Ovary (tissue), 9 donors: ENCODE data around the gene ANTXR1. TPM values are rescaled to one million over a fixed set of nuclear protein-coding genes. Genes with fewer than 3 reads are reported as not detected.
A peak's percentile ranks its signal among the peaks of the same experiment; 100 is the strongest.

Experiments
- DNase-seq, 5 donors: peaks; one replicate each; pipeline ENCODE4 v3.0.0-alpha.2; 2019 to 2020
- H3K27ac ChIP-seq, 2 donors: fragments of 200-600 bp; one replicate each; pipeline versions ENCODE4 v1.5.1 to v1.8.0; 2019 to 2022
- H3K27me3 ChIP-seq: fragments of 200-600 bp; one replicate; pipeline ENCODE4 v1.8.0; 2022
- H3K36me3 ChIP-seq: fragments of 200-600 bp; sonication (generic); one replicate; pipeline ENCODE4 v1.5.1; 2019
- H3K4me1 ChIP-seq: one replicate; pipeline ENCODE4 v1.8.1; 2013; ENCODE audit warnings: mild to moderate bottlenecking, moderate library complexity; ENCODE audit not compliant: insufficient read depth
- H3K4me3 ChIP-seq: fragments of 200-600 bp; sonication (generic); one replicate; pipeline ENCODE4 v1.5.1; 2017
- H3K9me3 ChIP-seq, 2 donors: fragments of 200-600 bp in 1 of 2; sonication (generic) in 1 of 2; one replicate each; pipeline versions ENCODE4 v1.5.1 to v1.8.1; 2013 to 2019; ENCODE audit warnings: mild to moderate bottlenecking in 1 of 2, moderate library complexity in 1 of 2
- EP300 ChIP-seq: sonication (generic); formaldehyde crosslinking; IDR thresholded peaks from one replicate; pipeline ENCODE4 v1.6.1; 2017; ENCODE audit warnings: antibody characterized with exemption
- POLR2A ChIP-seq: fragments of 450-650 bp; IDR thresholded peaks from one replicate; pipeline ENCODE4 v1.6.1; 2017; ENCODE audit warnings: antibody characterized with exemption, mild to moderate bottlenecking, moderate library complexity
- WGBS, 3 donors: extraction: QIAGEN DNeasy Blood & Tissue Kit in 1 of 3; methylation state at CpG; one replicate each; pipeline versions ENCODE4 v1.1.5 to v1.1.7; 2013 to 2017; 5-methylcytosine and 5-hydroxymethylcytosine counted together
- intact Hi-C, 4 donors: fragments of 100-400 bp; cut with DNase I; formaldehyde crosslinking; loops; one replicate each; pipeline versions ENCODE4 v1.11.0 to v1.15.1; 2022 to 2023
- polyA plus RNA-seq, 2 donors: library from polyadenylated mRNA; stranded (reverse); fragments of 200-250 nt in 1 of 2; fragments of 350-450 nt in 1 of 2; fragmentation: Illumina TruSeq in 1 of 2; extraction: RNeasy Lipid Tissue Mini Kit (QIAGEN cat#74804) in 1 of 2; gene quantifications; one replicate each; pipeline ENCODE4 v1.2.3, GENCODE V29; 2013 to 2014
- total RNA-seq, 7 donors: library from RNA; depleted of rRNA in 2 of 7; stranded (reverse); fragments of >200 nt in 2 of 7; fragmentation: NEBNext Ultra II Directional in 3 of 7; extraction: Animal tissue kit (Norgen Biotek cat#: 25700) in 3 of 7; gene quantifications; one replicate each; pipeline versions ENCODE4 v1.1.0 to v1.2.4, GENCODE V29; 2016 to 2023
- TF ChIP-seq, protein P1 (sequence below), 3 donors: fragments of 450-650 bp in 2 of 3; fragments of 200-600 bp in 1 of 3; IDR thresholded peaks; one replicate each; pipeline versions ENCODE4 v1.5.1 to v1.8.0; 2016 to 2022; ENCODE audit warnings: antibody characterized with exemption in 3 of 3, mild to moderate bottlenecking in 1 of 3
- donor health status: DM: no; HTN: no; CAD: no; lungs with moderate emphysema.
- donor health status: DM: no; HTN: no; CAD: no.
- donor health status: Bipolar disorder and iron deficiency.
- donor health status: DM: yes; HTN: yes; CAD: no.
- donor health status: DM: no; HTN: no; CAD: no.
- donor health status: DM: yes; HTN: yes; CAD: no.

ANTXR1 gene
- total and polyA plus RNA-seq, 9 donors: 73.0 to 276 (median 152) TPM

DNA sequence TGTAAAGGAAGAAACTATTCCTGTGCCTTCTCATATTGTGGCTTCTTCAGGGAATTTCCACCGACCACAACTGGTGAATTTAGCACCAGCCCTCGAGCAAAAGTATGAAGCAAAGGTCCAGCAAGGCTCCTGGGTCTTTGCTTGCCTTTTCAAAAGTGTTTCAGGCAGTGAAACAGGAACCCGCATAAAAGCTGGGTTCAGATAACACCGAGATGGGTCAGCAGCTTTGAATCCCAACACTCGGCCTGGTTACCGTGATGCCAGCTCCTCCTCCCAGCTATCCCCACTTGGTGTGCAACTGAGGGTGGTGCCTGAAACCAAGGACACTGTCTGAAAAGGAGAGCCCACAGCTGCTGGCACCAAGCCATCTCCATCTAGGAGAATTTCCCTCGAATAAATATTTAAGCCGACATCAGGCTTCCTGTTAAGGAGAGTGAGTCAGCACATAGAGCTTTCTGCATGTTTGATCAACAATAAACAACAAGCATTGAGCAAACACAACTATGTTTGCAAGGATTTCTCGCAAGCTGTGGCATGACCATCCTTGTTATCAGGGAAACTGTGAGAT is 69.5 kb downstream of the ANTXR1 start:
- no peaks in the 10 kb centered on the region for H3K9me3 ChIP-seq
- H3K4me1 ChIP-seq: peaks cover 35% of the 10 kb centered on the region
- peak; percentile 76 to 88 (median 77) for DNase-seq
- no peaks in the 10 kb centered on the region for H3K36me3 ChIP-seq
- no peaks in the 10 kb centered on the region for H3K27me3 ChIP-seq
- 5 to 21% (median 7%) methylated on average over 9 of the region's 9 CpGs for WGBS, 3 donors
- H3K27ac ChIP-seq: peak overlapping the region; percentile 22 to 64
- intact Hi-C loops: loop anchor here in 1 of 4 donors (10.0 kb wide), 1 partner anchor 62 kb away; no protein-coding TSS in a partner anchor
- H3K4me3 ChIP-seq: no peak overlapping the region
- no peak for TF ChIP-seq POLR2A
- TF ChIP-seq, protein P1, sequence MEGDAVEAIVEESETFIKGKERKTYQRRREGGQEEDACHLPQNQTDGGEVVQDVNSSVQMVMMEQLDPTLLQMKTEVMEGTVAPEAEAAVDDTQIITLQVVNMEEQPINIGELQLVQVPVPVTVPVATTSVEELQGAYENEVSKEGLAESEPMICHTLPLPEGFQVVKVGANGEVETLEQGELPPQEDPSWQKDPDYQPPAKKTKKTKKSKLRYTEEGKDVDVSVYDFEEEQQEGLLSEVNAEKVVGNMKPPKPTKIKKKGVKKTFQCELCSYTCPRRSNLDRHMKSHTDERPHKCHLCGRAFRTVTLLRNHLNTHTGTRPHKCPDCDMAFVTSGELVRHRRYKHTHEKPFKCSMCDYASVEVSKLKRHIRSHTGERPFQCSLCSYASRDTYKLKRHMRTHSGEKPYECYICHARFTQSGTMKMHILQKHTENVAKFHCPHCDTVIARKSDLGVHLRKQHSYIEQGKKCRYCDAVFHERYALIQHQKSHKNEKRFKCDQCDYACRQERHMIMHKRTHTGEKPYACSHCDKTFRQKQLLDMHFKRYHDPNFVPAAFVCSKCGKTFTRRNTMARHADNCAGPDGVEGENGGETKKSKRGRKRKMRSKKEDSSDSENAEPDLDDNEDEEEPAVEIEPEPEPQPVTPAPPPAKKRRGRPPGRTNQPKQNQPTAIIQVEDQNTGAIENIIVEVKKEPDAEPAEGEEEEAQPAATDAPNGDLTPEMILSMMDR (IDR thresholded peaks at IDR 0.05): no peak
- TF ChIP-seq EP300: peak; percentile 17

DNA sequence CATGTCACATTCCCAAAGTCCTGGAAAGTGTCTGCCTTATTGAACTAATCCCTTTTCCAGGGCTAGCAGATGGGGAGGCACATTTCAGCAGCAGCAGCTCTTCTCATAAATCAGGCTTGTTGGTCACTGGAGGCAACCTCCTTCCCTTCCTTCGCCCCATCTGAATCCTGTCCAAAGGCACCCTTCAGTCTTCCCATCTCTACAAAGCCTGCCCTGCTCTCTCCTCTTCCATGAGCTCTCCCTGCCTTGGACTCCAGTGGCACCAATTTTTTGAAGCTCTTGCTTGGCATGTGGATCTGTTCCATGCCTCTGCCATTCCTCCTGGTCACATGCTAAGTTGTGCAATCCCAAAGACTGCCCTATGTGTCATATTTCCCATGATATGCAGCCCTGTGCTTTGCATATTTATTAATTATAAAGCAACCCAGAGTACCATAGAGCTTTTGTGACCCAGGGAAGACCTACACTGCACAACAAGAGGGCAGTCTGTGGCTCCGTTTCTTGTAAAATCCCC is 70.3 kb downstream of the ANTXR1 start:
- intact Hi-C loops: loop anchor here in 1 of 4 donors (10.0 kb wide), 1 partner anchor 62 kb away; no protein-coding TSS in a partner anchor
- Histone ChIP-seq H3K36me3 (no peaks in the 10 kb centered on the region), H3K27me3 (no peaks in the 10 kb centered on the region), H3K4me3 (no peak overlapping the region), H3K4me1 (peaks cover 38% of the 10 kb centered on the region), H3K9me3 (no peaks in the 10 kb centered on the region), H3K27ac (peak overlapping the region; percentile 21 to 64)
- WGBS, 3 donors: 74 to 79% (median 75%) methylated on average over 2 of the region's 2 CpGs
- DNase-seq: no peak
- TF ChIP-seq, protein P1 (IDR thresholded peaks at IDR 0.05): no peak
- TF ChIP-seq POLR2A (no peak), EP300 (no peak)

DNA sequence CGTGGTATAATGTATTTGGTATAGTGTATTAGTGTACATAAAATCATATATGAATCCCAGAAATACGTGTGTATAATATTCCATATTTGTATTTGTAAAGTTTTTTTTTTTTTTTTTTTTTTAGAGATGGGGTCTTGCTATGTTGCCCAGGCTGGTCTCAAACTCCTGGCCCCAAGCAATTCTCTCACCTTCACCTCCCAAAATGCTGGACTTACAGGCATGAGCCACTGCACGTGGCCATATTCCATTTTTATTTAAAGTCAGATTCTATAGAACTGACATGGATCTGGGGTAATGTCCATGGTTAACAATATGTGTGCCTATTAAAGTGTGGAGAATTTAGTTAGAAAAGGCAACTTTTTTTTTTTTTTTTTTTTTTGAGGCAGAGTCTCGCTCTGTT is 71.5 kb downstream of the ANTXR1 start:
- intact Hi-C loops: loop anchor here in 1 of 4 donors (10.0 kb wide), 1 partner anchor 60 kb away; no protein-coding TSS in a partner anchor
- Histone ChIP-seq H3K36me3 (no peaks in the 10 kb centered on the region), H3K27me3 (no peaks in the 10 kb centered on the region), H3K27ac (no peak overlapping the region), H3K4me3 (no peak overlapping the region), H3K4me1 (peaks cover 40% of the 10 kb centered on the region), H3K9me3 (no peaks in the 10 kb centered on the region)
- WGBS, 3 donors: 94 to 98% (median 97%) methylated on average over 4 of the region's 4 CpGs
- DNase-seq: no peak
- TF ChIP-seq EP300 (no peak), POLR2A (no peak)
- TF ChIP-seq, protein P1 (IDR thresholded peaks at IDR 0.05): no peak

DNA sequence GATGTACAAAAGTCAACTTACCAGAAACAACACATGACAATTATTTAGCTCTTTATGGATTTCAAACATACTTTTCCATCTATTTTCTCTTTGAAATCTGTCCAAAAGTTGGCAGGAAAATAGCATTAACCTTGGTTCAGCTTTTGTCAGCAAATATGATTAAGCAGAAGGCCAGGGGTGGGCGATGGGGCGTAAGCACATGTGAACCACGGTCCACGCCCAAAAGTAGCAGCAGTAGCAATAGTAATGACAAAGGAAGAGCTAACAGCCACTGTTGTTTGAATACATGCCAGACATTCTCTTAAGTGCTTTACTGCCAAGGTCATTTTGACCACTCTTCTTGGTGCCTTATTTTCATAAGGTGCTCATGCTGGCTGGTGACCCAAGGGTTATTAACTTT is 73.5 kb downstream of the ANTXR1 start:
- no peak for DNase-seq
- 33 to 67% (median 60%) methylated on average over 4 of the region's 4 CpGs for WGBS, 3 donors
- H3K36me3 ChIP-seq: no peaks in the 10 kb centered on the region
- no peak overlapping the region for H3K4me3 ChIP-seq
- H3K9me3 ChIP-seq: no peaks in the 10 kb centered on the region
- H3K27ac ChIP-seq: no peak overlapping the region
- no peaks in the 10 kb centered on the region for H3K27me3 ChIP-seq
- intact Hi-C loops: loop anchor here in 1 of 4 donors (10.0 kb wide), 1 partner anchor 58 kb away; no protein-coding TSS in a partner anchor
- TF ChIP-seq POLR2A (no peak), EP300 (no peak)
- TF ChIP-seq, protein P1 (IDR thresholded peaks at IDR 0.05): no peak
- H3K4me1 ChIP-seq: peaks cover 45% of the 10 kb centered on the region
